GM12878 (cell line): ENCODE data around the gene ARHGEF16.

ENCODE experiments used
- ATF2 ChIP-seq: IDR thresholded peaks from 2 replicates; pipeline ENCODE4 v1.6.1; 2012; ENCODE audit warnings: low read length, inconsistent platforms
- CBFB ChIP-seq: IDR thresholded peaks from 2 replicates; pipeline ENCODE4 v1.6.1; 2016; ENCODE audit warnings: antibody characterized with exemption, low read depth
- CTCF ChIP-seq, 3 experiments: IDR thresholded peaks in 2 of 3; conservative IDR thresholded peaks in 1 of 3; 2 replicates each; pipeline ENCODE4 v1.5.1; 2011; ENCODE audit warnings: low read depth in 3 of 3, low read length in 3 of 3, mild to moderate bottlenecking in 3 of 3, control low read depth in 2 of 3, moderate library complexity in 2 of 3, inconsistent platforms in 1 of 3, mixed read lengths in 1 of 3; ENCODE audit not compliant: control insufficient read depth in 2 of 3, insufficient read depth in 1 of 3; ENCODE audit errors: extremely low read depth in 1 of 3
- EGR1 ChIP-seq, 2 experiments: IDR thresholded peaks; 1 replicate in 1 of 2; 2 replicates in 1 of 2; pipeline ENCODE4 v1.6.1; 2011 to 2012; ENCODE audit warnings: low read depth in 2 of 2, low read length in 2 of 2, borderline replicate concordance in 1 of 2, mild to moderate bottlenecking in 1 of 2, moderate library complexity in 1 of 2
- ESRRA ChIP-seq: IDR thresholded peaks from 2 replicates; pipeline ENCODE4 v1.6.1; 2012; ENCODE audit warnings: mild to moderate bottlenecking, low read length, improper control_type of control experiment
- FOS ChIP-seq: IDR thresholded peaks from 3 replicates; pipeline ENCODE4 v1.6.1; 2011; ENCODE audit warnings: borderline replicate concordance; ENCODE audit not compliant: insufficient read length; ENCODE audit errors: extremely low read depth
- LARP7 ChIP-seq: fragments of 450-650 bp; IDR thresholded peaks from 2 replicates; pipeline ENCODE4 v1.6.1; 2017; ENCODE audit warnings: mild to moderate bottlenecking
- NR2C2 ChIP-seq: IDR thresholded peaks from 2 replicates; pipeline ENCODE4 v1.6.1; 2011; ENCODE audit warnings: borderline replicate concordance, low read depth; ENCODE audit not compliant: control insufficient read depth, insufficient read length
- PML ChIP-seq: IDR thresholded peaks from 2 replicates; pipeline ENCODE4 v1.6.1; 2012; ENCODE audit warnings: low read length, inconsistent platforms
- POLR2A ChIP-seq: IDR thresholded peaks from 2 replicates; pipeline ENCODE4 v1.6.1; 2011; ENCODE audit warnings: low read depth, mild to moderate bottlenecking, low read length
- RAD51 ChIP-seq: fragments of 450-650 bp; IDR thresholded peaks from 2 replicates; pipeline ENCODE4 v1.6.1; 2016; ENCODE audit warnings: moderate library complexity, mild to moderate bottlenecking, inconsistent platforms
- SP1 ChIP-seq: IDR thresholded peaks from one replicate; pipeline ENCODE4 v1.6.1; 2011; ENCODE audit warnings: low read depth, low read length
- TCF3 ChIP-seq: IDR thresholded peaks from 2 replicates; pipeline ENCODE4 v1.6.1; 2012; ENCODE audit warnings: low read depth, mild to moderate bottlenecking, low read length, borderline replicate concordance; ENCODE audit not compliant: insufficient read depth

GRCh38 chr1:3497521-3497920 lies 43.1 kb downstream of the ARHGEF16 start:
- no peak for TF ChIP-seq CTCF (IDR thresholded peaks at IDR 0.05 in 2 of 3, conservative IDR thresholded peaks at IDR 0.05 in 1 of 3; ENCODE audit: control insufficient read depth in 2 of 3, extremely low read depth in 1 of 3, insufficient read depth in 1 of 3, low read depth in 3 of 3, low read length in 3 of 3)
- TF ChIP-seq SP1: no peak
- TF ChIP-seq PML: no peak
- TF ChIP-seq LARP7: no peak
- TF ChIP-seq TCF3: no peak
- TF ChIP-seq CBFB: no peak
- TF ChIP-seq RAD51: no peak
- no peak for TF ChIP-seq EGR1 (IDR thresholded peaks at IDR 0.05; ENCODE audit: borderline replicate concordance in 1 of 2, low read depth in 2 of 2, low read length in 2 of 2)
- no peak for TF ChIP-seq NR2C2
- no peak for TF ChIP-seq POLR2A
- no peak for TF ChIP-seq ESRRA
- no peak for TF ChIP-seq FOS
- TF ChIP-seq ATF2: no peak
